ENCODE data around the gene USP44.
"Not testable (repeated sequence)": the region's sequence is repeated elsewhere in the genome, so short reads cannot be mapped to it uniquely, and the experiment has no call there.

USP44 gene

DNA sequence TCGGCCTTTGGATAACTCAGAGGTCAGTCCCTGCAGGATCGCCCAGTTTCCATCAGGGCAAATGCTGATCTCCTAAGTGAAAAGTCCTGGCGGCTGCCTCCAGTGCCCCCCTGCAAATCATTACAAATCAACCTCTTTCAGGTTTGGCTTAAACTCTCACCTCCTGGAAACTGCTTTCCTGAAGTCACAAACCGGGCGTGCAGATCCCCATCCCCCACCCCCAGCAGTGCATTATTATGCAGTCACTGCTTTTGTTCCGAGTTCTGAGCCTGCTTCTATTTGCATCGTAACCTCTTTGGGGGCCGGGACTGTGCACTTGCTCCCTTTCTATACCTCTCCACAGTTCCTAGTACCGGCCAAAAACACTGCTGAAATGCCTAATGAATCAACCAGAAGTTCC is at the start of gene USP44:
TSS of gene USP44 (minus strand) at position 172 of the 400 bp plus-strand sequence. CDS start 17,220 bp downstream, outside the sequence.
- no peak for DNase-seq

GRCh38 chr12:95600567-95600966 is 49.3 kb upstream of the USP44 start:
- DNase-seq, result no peak

DNA sequence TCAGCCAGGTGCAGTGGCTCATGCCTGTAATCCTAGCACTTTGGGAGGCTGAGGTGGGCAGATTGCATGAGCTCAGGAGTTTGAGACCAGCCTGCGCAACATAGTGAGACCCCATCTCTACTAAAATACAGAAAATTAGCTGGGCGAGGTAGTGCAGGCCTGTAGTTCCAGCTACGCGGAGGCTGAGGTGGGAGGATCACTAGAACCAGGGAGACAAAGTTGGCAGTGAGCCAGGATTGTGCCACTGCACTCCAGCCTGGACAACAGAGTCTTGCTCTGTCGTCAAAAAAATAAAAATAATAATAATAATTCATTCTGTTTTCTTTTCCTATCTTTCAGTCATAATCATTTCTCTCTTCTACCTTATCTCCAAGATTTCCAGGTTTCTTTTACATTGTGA is 48.6 kb upstream of the USP44 start:
- no peak for DNase-seq

GRCh38 chr12:95594136-95594535 is 42.9 kb upstream of the USP44 start:
- no peak for DNase-seq

- DNase-seq, result no peak
Observed at GRCh38 chr12:95593266-95593871, 42.1 kb upstream of the USP44 start.

- DNase-seq, result no peak
Observed at GRCh38 chr12:95591731-95592130, 40.5 kb upstream of the USP44 start.

GRCh38 chr12:95590775-95591174 is 39.5 kb upstream of the USP44 start:
- no peak for DNase-seq

DNA sequence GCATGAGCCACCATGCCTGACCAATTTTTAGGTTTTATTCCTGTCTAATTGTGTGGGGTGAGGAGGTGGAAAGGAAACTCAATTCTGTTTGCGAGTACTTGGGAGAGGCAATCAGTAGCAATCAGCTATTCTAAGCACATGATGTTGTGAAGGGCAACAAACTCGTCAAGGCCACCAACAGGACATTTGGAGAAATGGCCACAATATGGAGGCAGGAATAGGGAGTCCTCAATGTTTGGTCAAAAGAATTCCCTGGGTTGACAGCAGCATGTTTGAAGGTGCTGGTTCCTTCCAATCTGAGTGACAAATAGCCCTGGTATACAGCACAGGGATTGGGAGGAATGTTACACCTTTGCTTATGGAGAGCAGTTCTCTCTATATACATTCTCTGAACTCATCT is 32.7 kb upstream of the USP44 start:
- no peak for DNase-seq

GRCh38 chr12:95582230-95583058 is 31.2 kb upstream of the USP44 start:
- DNase-seq, result no peak

DNA sequence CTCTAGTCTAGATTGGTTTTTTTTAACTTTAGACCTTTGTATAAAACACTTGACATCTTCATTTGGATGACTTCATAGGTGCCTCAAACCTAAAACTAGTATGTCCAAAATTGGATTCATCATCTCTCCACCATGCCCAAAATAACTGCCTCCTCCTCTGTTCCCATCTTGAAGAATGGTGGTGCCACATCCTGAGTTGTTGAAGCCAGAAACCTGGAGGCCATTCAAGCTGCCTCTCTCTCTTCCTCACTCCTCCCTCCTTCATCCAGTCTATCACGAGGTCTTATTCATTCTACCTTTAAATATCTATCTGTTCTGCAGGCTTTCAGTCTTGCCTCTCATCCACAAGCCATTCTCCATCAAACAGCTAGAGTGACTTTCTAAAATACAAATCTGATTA is 26.5 kb upstream of the USP44 start:
- no peak for DNase-seq

GRCh38 chr12:95574799-95575452 is 23.6 kb upstream of the USP44 start:
- peak; percentile 40 for DNase-seq

GRCh38 chr12:95573951-95574576 is 22.8 kb upstream of the USP44 start:
- peak; percentile 55 for DNase-seq

DNA sequence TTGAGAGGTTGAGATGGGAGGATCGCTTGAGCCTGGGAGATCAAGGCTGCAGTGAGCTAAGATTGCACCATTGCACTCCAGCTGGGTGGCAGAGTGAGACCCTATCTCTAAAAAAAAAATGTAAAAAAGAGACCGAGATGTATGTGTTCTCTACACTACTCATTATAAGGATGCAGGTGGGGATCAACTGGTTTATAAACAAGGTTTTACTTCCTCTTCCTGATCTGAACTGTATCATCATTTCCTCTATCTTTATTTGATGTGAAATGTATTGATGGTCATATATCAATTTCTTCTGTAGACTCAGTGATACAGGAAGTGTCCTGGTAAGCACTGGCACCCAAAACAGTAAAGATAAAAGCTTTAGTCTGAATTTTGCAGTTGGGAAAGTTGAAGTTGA is 20.1 kb upstream of the USP44 start:
- peak; percentile 39 for DNase-seq

- DNase-seq, result not testable (repeated sequence)
Observed at GRCh38 chr12:95568045-95568444, 16.8 kb upstream of the USP44 start.

DNA sequence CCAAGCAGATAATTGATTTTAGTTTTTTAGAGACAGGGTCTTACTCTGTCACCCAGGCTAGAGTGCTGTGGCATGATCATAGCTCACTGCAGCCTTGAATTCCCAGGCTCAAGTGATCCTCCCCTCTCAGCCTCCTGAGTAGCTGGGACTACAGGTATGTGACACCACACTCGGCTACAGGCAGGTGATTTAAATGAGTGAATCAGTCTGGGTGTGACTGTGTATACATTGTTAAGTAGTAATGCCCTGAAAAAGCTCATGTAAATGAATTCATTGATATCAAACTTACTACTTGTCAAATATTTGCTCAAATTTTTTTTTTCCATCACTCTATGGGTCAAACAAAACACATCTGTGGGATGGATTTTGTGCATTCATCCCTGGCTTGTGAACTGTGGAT is 6.3 kb upstream of the USP44 start:
- no peak for DNase-seq

DNA sequence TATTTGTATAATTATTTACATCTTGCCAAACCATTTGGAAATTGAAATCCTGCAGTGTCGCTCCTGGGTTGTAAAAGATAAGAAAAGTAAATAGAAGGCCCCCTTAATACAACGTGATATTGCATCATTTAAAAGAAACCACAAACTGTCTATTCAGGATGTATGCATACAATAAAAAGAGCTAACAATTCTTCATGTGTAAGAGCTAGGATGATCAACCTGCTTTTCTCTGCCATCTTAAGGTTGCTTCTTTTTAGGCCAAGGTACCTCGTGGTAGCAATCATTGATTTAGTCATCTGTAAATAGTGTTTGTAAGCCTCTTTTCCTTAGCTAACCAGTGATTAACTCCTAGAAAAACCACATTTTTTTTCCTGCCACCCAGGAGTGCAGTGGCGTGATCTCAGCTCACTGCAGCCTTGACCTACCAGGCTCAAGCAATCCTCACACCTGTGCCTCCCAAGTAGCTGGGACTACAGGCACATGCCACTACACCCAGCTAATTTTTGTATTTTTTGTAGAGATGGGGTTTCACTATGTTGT is 3.3 kb upstream of the USP44 start:
- no peak for DNase-seq

GRCh38 chr12:95553197-95553943 is 2.1 kb upstream of the USP44 start:
- peak; percentile 61 for DNase-seq

DNA sequence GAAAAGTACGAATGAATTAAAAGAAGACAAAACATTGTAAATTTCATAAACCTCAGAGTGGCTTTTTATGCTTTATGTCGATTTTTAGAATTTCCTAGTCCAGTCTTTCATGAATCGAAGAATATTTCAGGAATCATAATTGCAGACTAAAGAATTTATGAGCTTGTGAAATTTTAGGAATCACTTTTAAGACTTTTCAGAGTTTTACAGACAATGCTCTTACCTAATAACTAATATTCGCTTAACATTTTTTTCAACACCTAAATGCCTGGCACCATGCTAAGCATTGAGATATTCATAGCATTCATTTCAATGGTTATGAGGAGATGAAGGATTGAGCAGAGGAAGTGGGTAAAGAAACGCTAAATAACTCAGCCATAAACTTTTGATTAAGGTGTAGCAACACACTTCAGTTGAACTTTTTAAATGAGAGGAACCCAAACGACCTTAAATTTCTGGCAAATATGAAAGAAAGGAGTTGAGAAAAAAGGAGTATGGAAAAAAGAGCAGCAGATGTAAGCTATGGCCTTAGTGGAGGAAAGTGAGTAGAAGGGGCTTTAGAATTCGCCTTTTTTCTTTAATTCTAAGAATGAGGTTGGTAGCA is 739 bp upstream of the USP44 start:
- no peak for DNase-seq

DNA sequence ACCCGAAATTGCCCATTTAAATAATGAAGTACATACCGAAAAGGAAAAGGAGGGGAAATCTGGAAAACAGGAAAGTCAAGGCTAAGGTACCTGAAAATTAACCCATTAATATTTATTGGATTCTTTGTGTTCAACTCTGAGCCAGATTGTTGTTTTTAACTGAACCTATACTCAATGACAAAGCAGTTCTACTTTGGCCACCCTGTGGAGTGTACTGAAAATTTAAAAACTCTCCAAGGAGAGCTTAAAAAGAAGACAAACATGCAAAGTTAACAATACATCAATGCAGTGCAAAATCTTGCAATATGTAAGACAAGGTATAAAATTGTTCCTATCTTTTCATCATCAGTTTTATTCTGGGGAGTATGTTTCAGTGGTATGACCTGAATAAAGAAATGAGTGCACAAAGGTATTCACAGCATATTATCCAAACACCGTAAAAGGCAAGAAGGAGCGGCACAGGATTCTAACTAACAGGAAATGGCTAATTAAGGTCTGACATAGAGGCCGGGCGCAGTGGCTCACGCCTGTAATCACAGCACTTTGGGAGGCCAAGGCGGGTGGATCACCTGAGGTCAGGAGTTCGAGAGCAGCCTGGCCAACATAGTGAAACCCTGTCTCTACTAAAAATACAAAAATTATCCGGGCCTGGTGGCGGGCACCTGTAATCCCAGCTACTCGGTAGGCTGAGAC is 1.7 kb downstream of the USP44 start:
- no peak for DNase-seq

DNA sequence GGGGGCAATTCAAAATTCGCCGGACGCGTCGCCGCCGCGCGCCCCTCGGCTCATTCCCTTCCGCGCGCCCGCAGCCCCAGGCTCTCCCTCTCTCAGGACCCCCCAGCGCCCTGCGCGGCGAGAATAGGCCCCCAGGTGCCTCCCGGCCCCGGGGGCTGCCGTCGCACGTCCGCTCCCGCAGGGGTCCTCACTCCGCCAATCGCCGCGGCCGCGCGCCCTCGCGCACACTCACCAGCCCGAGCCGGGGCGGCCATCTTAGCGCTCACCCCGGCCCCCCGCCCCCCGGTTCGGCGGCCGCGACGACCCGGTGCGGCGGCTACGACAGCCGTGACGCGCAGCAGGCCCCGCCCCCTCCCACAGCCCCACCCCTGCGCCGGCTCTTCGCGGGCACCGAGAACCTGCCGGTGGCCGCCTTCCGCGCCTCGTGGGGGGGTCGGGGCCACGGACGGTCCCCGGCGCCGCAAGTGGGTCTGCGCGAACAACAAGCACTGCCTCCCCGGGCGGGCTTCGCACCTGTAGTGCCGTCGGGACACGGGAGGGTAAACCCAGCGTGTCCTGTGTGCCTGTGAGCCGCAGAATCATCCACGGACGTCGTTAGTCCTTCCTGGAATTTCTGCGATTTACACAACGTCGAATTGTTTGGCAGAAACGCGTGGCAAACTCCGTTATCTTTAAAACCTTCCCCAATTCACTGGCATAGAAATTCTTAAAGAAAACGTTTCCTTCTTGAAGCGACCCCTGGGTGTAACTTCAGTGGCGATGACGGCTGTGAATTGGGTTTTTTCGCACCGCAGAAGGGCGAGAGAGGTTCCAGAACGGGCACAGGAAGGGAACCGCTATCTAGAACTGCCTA is 2.5 kb downstream of the USP44 start:
- DNase-seq, result no peak
